GM12892 (cell line): ENCODE measurements around the gene PLD1.

ENCODE experiments used
- POLR2A ChIP-seq: IDR thresholded peaks from 2 replicates; pipeline ENCODE4 v1.6.1; 2011; ENCODE audit warnings: low read depth, low read length, control low read depth
- POLR2AphosphoS5 ChIP-seq: IDR thresholded peaks from 2 replicates; pipeline ENCODE4 v1.6.1; 2011; ENCODE audit warnings: low read depth, low read length, control low read depth
- TAF1 ChIP-seq: IDR thresholded peaks from 2 replicates; pipeline ENCODE4 v1.6.1; 2011; ENCODE audit warnings: low read depth, mild to moderate bottlenecking, control low read depth, low read length, borderline replicate concordance

DNA sequence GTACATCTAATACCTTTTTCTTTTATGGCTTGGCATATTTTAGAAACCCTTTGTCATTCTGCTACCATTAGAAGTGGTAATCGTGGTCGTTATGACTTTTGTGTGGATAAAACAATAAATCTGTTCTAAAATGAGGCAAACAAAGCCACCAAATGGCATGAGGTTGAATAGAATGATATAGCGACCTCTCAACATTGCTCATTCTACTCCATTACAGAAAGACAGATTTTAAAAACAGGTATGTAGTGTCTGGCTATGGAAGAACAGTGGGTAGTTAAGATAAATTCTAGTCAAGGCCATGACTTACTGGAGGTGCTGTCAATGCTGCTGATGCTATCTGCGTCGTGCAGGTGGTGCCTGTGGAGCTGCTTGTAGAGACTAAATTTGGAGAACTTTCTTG is 123.2 kb downstream of the PLD1 start:
- TF ChIP-seq POLR2AphosphoS5 (no peak), POLR2A (no peak), TAF1 (no peak)
